ENCODE measurements around the gene HTRA3.

DNA sequence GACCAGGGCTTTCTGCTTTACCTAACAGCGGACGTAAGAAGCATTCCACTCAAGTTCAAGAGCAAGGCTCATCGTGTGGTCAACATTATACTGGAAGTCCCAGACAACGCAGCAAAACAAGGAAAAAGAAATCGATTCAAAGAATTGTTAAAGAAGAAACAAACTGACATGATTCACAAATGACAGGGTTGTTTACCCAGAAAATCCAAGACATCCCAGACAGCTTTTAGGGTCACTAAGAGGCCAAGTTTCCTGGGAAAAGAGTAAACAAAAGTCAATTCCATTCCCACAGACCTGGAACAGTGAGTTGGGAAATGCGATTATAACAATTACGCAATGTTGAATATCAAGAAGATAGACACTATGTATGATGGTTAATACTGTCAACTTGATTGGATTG lies 21.5 kb upstream of the HTRA3 start:
- TF ChIP-seq, protein P1, sequence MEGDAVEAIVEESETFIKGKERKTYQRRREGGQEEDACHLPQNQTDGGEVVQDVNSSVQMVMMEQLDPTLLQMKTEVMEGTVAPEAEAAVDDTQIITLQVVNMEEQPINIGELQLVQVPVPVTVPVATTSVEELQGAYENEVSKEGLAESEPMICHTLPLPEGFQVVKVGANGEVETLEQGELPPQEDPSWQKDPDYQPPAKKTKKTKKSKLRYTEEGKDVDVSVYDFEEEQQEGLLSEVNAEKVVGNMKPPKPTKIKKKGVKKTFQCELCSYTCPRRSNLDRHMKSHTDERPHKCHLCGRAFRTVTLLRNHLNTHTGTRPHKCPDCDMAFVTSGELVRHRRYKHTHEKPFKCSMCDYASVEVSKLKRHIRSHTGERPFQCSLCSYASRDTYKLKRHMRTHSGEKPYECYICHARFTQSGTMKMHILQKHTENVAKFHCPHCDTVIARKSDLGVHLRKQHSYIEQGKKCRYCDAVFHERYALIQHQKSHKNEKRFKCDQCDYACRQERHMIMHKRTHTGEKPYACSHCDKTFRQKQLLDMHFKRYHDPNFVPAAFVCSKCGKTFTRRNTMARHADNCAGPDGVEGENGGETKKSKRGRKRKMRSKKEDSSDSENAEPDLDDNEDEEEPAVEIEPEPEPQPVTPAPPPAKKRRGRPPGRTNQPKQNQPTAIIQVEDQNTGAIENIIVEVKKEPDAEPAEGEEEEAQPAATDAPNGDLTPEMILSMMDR (IDR thresholded peaks at IDR 0.05): no peak
- TF ChIP-seq POLR2A (IDR thresholded peaks at IDR 0.05) (no peak), EP300 (IDR thresholded peaks at IDR 0.05) (no peak), POLR2AphosphoS5 (IDR thresholded peaks at IDR 0.05) (no peak)

Measured in suprapubic skin (tissue), 4 donors.